ENCODE results near the gene HTRA2.

DNA sequence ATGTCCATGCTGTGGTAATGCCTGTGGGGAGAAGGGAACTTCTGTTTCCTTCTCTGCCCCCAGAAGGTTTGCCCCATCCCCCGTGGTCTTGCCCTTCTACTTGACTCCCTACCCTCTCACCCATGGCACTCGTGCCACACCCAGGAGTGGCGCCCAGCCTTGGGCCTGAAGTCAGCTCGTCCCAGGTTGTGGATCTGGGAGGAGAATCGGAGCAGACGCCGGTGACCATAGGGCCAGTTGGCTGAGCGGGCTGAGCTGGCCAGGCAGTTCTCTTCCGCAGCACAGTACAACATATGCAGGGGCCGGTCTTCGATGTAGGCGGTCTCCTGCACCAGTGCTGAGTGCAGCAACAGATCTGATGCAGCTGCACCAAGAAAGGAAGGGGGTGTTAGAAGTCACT is 4.7 kb downstream of the HTRA2 start:
- TF ChIP-seq, protein P1, sequence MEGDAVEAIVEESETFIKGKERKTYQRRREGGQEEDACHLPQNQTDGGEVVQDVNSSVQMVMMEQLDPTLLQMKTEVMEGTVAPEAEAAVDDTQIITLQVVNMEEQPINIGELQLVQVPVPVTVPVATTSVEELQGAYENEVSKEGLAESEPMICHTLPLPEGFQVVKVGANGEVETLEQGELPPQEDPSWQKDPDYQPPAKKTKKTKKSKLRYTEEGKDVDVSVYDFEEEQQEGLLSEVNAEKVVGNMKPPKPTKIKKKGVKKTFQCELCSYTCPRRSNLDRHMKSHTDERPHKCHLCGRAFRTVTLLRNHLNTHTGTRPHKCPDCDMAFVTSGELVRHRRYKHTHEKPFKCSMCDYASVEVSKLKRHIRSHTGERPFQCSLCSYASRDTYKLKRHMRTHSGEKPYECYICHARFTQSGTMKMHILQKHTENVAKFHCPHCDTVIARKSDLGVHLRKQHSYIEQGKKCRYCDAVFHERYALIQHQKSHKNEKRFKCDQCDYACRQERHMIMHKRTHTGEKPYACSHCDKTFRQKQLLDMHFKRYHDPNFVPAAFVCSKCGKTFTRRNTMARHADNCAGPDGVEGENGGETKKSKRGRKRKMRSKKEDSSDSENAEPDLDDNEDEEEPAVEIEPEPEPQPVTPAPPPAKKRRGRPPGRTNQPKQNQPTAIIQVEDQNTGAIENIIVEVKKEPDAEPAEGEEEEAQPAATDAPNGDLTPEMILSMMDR (IDR thresholded peaks at IDR 0.05): no peak
- TF ChIP-seq POLR2A (IDR thresholded peaks at IDR 0.05): no peak
